Effector memory CD4-positive, alpha-beta T cell (primary cell): ENCODE data around the gene SHE.
"Not testable (repeated sequence)": the region's sequence is repeated elsewhere in the genome, so short reads cannot be mapped to it uniquely, and the experiment has no call there.

Experiments
- DNase-seq, 3 donors: peaks; one replicate each; pipeline ENCODE4 v3.0.0-alpha.2; 2020
- H3K27ac ChIP-seq: 2 replicates; pipeline ENCODE4 v1.7.0; 2013; ENCODE audit warnings: mild to moderate bottlenecking, low read length, moderate library complexity; ENCODE audit not compliant: insufficient read depth, poor library complexity, severe bottlenecking
- H3K27me3 ChIP-seq: replicated peaks from 2 replicates; pipeline ENCODE4 v1.7.0; 2013; ENCODE audit warnings: mild to moderate bottlenecking, low read length; ENCODE audit not compliant: insufficient read depth, control insufficient read depth, poor library complexity, severe bottlenecking
- H3K36me3 ChIP-seq: 2 replicates; pipeline ENCODE4 v1.7.0; 2013; ENCODE audit warnings: mild to moderate bottlenecking, low read length, moderate library complexity; ENCODE audit not compliant: control insufficient read depth, insufficient read depth
- H3K4me1 ChIP-seq: 2 replicates; pipeline ENCODE4 v1.7.0; 2013; ENCODE audit warnings: low read length, mild to moderate bottlenecking; ENCODE audit not compliant: control insufficient read depth, insufficient read depth, poor library complexity, severe bottlenecking
- H3K4me3 ChIP-seq: 2 replicates; pipeline ENCODE4 v1.7.0; 2013; ENCODE audit warnings: low read length, low read depth, mild to moderate bottlenecking; ENCODE audit not compliant: insufficient read depth, poor library complexity, severe bottlenecking
- H3K9me3 ChIP-seq: 2 replicates; pipeline ENCODE4 v1.7.0; 2013; ENCODE audit warnings: mild to moderate bottlenecking, low read length, moderate library complexity; ENCODE audit not compliant: control insufficient read depth

SHE gene

GRCh38 chr1:154539486-154540483 lies 37.6 kb upstream of the SHE start:
- no peaks in the 10 kb centered on the region for H3K27me3 ChIP-seq
- no peaks in the 10 kb centered on the region for H3K36me3 ChIP-seq
- DNase-seq: no peak
- no peaks in the 10 kb centered on the region for H3K4me1 ChIP-seq
- no peaks in the 10 kb centered on the region for H3K9me3 ChIP-seq
- H3K27ac ChIP-seq: no peak overlapping the region
- no peak overlapping the region for H3K4me3 ChIP-seq

DNA sequence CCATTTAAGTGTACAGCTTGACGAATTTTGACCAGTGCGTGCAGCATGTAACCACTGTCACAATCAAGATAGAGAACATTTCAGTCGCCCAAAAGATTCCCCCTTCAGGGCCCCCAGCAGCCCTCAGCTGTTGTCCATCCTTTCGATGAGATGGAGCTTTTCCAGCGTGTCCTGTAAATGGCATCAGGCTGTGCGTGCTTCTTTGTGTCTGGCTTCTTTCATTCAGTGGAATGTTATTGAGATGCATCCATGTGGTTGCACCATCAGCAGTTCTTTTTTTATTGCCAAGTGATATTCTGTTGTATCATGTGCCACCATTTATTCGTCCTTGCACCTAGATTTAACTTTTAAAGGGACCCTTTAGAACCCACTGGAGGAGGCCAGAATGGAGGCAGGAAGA lies 34.4 kb upstream of the SHE start:
- Histone ChIP-seq H3K36me3 (no peaks in the 10 kb centered on the region), H3K27me3 (no peaks in the 10 kb centered on the region), H3K4me3 (no peak overlapping the region), H3K27ac (no peak overlapping the region), H3K9me3 (no peaks in the 10 kb centered on the region), H3K4me1 (no peaks in the 10 kb centered on the region)
- no peak for DNase-seq

DNA sequence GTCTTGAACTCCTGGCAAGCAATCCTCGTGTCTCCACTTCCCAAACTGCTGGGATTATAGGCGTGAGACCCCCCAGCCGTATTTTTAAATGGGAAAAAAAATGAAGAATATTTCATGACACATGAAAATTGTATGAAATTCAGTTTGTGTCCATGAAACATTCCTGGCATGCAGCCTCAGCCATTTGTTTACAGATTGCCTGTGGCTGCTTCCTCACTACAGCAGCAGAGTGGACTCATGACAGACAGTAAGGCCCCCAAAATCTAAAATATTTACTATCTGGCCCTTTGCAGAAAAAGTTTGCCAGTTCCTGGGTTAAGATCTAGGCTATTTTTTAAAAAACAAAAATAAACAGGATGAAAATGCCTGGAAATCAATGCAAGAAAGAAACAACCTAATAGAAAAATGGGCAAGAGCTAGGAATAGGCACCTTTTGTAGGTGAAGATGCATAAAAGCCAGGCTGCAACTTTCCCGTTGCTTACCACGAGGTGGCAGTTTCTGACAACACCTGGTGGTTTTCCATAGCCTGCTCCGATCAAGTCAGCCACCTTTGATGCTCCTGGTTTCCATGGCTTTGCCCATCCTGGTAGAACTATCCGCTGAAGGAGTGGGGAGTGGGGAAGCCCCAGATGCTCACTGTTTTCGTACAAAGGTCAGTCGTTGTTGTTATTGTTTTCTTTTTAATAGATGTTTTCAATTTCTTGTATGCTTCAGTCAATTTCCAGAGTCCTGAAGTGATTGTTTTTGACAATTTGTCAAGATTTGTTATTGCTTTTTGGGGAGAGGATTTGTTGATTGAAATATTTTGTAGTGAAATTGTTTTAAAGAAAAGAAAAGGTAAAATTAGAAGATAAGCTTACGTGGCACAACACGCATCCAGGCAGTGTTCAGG lies 32.0 kb upstream of the SHE start:
- Histone ChIP-seq H3K4me3 (no peak overlapping the region), H3K36me3 (no peaks in the 10 kb centered on the region), H3K27ac (no peak overlapping the region), H3K27me3 (no peaks in the 10 kb centered on the region), H3K9me3 (no peaks in the 10 kb centered on the region), H3K4me1 (no peaks in the 10 kb centered on the region)
- no peak for DNase-seq

DNA sequence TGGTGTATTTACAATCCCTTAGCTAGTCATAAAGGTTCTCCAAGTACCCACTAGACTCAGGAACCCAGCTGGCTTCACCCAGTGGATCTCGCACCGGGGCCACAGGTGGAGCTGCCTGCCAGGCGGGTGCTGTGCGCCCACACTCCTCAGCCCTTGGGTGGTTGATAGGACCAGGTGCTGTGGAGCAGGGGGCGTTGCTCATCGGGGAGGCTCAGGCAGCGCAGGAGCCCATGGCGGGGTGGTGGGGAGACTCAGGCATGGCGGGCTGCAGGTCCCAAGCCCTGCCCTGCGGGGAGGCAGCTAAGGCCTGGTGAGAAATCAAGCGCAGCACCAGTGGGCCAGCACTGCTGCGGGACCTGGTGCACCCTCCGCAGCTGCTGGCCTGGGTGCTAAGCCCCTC lies 29.7 kb upstream of the SHE start:
- H3K4me1 ChIP-seq, DNase-seq, H3K36me3 ChIP-seq, H3K27me3 ChIP-seq, H3K9me3 ChIP-seq, H3K27ac ChIP-seq, H3K4me3 ChIP-seq: not testable (repeated sequence)

- DNase-seq: no peak
- Histone ChIP-seq H3K27me3 (no peaks in the 10 kb centered on the region), H3K9me3 (no peaks in the 10 kb centered on the region), H3K4me3 (no peak overlapping the region), H3K27ac (no peak overlapping the region), H3K4me1 (no peaks in the 10 kb centered on the region), H3K36me3 (no peaks in the 10 kb centered on the region)
Observed at GRCh38 chr1:154529308-154529707, 27.1 kb upstream of the SHE start.

GRCh38 chr1:154527192-154527591 lies 25.0 kb upstream of the SHE start:
- Histone ChIP-seq H3K4me3 (no peak overlapping the region), H3K9me3 (no peaks in the 10 kb centered on the region)

GRCh38 chr1:154524881-154525280 lies 22.7 kb upstream of the SHE start:
- no peaks in the 10 kb centered on the region for H3K9me3 ChIP-seq
- H3K36me3 ChIP-seq: no peaks in the 10 kb centered on the region
- no peaks in the 10 kb centered on the region for H3K4me1 ChIP-seq
- no peak overlapping the region for H3K4me3 ChIP-seq
- no peaks in the 10 kb centered on the region for H3K27me3 ChIP-seq
- DNase-seq: no peak
- H3K27ac ChIP-seq: no peak overlapping the region

More at GRCh38 chr1:154527192-154527591, 25.0 kb upstream of the SHE start:
- Histone ChIP-seq H3K36me3 (no peaks in the 10 kb centered on the region), H3K4me1 (no peaks in the 10 kb centered on the region), H3K27ac (no peak overlapping the region), H3K27me3 (no peaks in the 10 kb centered on the region)
- no peak for DNase-seq

DNA sequence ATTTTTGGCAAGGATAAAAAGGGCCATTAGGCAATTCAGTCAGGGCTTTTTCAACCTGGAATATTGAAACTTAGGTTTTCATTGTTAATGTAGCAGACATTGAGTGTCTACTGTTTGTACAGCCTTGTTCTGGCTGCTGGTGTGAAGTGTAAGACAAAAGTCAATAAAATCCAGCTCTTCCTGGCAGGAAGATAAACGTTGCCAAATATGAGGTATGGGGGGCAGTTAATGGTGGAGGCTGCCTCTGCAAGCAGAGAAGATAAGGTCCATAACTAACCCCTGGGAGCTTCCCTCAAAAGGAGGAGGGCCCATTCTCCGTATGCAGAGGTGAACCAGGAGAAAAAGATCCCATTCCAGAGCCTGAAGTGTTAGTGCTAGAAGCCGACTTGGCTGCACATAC lies 19.5 kb upstream of the SHE start:
- Histone ChIP-seq H3K4me3 (no peak overlapping the region), H3K9me3 (no peaks in the 10 kb centered on the region), H3K27ac (no peak overlapping the region), H3K27me3 (no peaks in the 10 kb centered on the region), H3K36me3 (no peaks in the 10 kb centered on the region), H3K4me1 (no peaks in the 10 kb centered on the region)
- no peak for DNase-seq

GRCh38 chr1:154520333-154520732 lies 18.1 kb upstream of the SHE start:
- no peak for DNase-seq
- Histone ChIP-seq H3K36me3 (no peaks in the 10 kb centered on the region), H3K4me3 (no peak overlapping the region), H3K27me3 (no peaks in the 10 kb centered on the region), H3K9me3 (no peaks in the 10 kb centered on the region), H3K4me1 (no peaks in the 10 kb centered on the region), H3K27ac (no peak overlapping the region)

GRCh38 chr1:154519591-154519991 lies 17.4 kb upstream of the SHE start:
- Histone ChIP-seq H3K9me3 (no peaks in the 10 kb centered on the region), H3K27ac (no peak overlapping the region), H3K4me1 (no peaks in the 10 kb centered on the region), H3K27me3 (no peaks in the 10 kb centered on the region), H3K36me3 (no peaks in the 10 kb centered on the region), H3K4me3 (no peak overlapping the region)
- DNase-seq: no peak
